SKM-1 (cell line): ENCODE data around the gene CIAO2A.

Experiments used
- DNase-seq: peaks from one replicate; lab custom pipeline; 2025; ENCODE audit not compliant: unreplicated experiment; lab: John Stamatoyannopoulos, UW

The CIAO2A gene

GRCh38 chr15:64045101-64045435 is 48.6 kb downstream of the CIAO2A start:
- DNase-seq, result no peak

GRCh38 chr15:64044300-64045100 is 49.1 kb downstream of the CIAO2A start:
- peak; percentile 67 for DNase-seq

- no peak for DNase-seq
Measured at GRCh38 chr15:64038878-64039610, 54.6 kb downstream of the CIAO2A start.

GRCh38 chr15:64037966-64038365 is 55.7 kb downstream of the CIAO2A start:
- DNase-seq, result no peak

GRCh38 chr15:64037116-64037515 is 56.5 kb downstream of the CIAO2A start:
- no peak for DNase-seq

- DNase-seq, result no peak
Measured at GRCh38 chr15:64035525-64035924, 58.1 kb downstream of the CIAO2A start.

GRCh38 chr15:64034519-64034918 is 59.1 kb downstream of the CIAO2A start:
- no peak for DNase-seq

GRCh38 chr15:64032329-64032728 is 61.3 kb downstream of the CIAO2A start:
- no peak for DNase-seq

GRCh38 chr15:64030123-64030522 is 63.5 kb downstream of the CIAO2A start:
- DNase-seq, result no peak

- no peak for DNase-seq
Measured at GRCh38 chr15:64029633-64030032, 64.0 kb downstream of the CIAO2A start.

GRCh38 chr15:64029110-64029509 is 64.5 kb downstream of the CIAO2A start:
- DNase-seq, result no peak

GRCh38 chr15:64026591-64026990 is 67.0 kb downstream of the CIAO2A start:
- DNase-seq, result no peak

GRCh38 chr15:64024172-64025050 is 69.2 kb downstream of the CIAO2A start:
- peak; percentile 58 for DNase-seq

- no peak for DNase-seq
Measured at GRCh38 chr15:64023220-64023619, 70.4 kb downstream of the CIAO2A start.

GRCh38 chr15:64022571-64022970 is 71.1 kb downstream of the CIAO2A start:
- DNase-seq, result no peak
